GM18870 (cell line): ENCODE results near the gene ZNF609.

Source experiments
- ATAC-seq: cut with Tn5 transposase; IDR thresholded peaks from one replicate; pipeline ENCODE4 v1.9.1; 2021; ENCODE audit warnings: moderate library complexity; ENCODE audit not compliant: unreplicated experiment

The ZNF609 gene

DNA sequence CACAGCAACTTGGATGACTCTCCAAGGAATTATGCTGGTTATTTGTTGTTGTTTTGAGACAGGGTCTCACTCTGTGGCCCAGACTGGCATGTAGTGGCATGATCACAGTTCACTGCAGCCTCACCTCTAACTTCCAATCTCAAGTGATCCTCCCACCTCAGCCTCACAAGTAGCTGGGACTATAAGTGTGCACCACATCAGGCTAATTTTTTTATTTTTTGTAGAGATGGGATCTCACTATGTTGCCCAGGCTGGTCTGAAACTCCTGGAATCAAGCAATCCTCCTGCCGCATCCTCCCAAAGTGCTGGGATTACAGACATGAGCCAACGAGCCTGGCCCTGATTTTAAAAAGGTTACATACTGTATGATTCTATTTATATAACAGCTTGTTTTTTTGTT lies 252.0 kb downstream of the ZNF609 start:
- no peak for ATAC-seq

DNA sequence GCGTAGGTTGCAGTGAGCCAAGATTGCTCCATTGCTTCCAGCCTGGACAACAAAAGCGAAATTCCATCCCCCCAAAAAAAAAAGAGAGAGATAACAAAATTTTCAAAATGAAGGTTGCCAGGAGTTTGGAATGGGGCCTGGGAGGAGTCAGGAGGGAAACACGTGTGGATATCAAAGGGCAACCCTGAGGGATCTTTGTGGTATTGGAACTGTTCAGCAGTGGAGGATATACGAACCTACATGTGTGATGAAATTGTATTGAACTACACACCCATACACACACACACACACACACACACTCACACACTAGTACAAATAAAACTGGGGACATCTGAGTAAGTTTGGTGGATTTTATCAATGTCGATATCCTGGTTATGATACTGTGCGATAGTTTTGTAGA lies 253.2 kb downstream of the ZNF609 start:
- no peak for ATAC-seq

DNA sequence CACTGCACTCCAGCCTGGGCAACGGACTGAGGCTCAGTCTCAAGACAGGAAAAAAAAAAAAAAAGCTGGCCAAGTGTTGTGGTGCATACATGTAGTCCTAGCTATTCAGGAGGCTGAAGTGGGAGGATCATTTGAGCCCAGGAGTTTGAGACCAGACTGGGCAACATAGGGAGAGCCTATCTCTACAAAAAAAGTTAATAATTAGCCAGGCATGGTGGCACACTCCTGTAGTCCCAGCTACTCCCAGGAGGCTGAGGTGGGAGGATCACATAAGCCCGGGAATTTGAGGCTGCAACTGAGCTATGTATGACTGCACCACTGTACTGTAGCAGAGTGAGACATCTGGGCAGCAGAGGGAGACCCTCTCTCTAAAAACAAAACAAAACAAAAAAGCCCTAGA lies 256.1 kb downstream of the ZNF609 start:
- ATAC-seq, result no peak

DNA sequence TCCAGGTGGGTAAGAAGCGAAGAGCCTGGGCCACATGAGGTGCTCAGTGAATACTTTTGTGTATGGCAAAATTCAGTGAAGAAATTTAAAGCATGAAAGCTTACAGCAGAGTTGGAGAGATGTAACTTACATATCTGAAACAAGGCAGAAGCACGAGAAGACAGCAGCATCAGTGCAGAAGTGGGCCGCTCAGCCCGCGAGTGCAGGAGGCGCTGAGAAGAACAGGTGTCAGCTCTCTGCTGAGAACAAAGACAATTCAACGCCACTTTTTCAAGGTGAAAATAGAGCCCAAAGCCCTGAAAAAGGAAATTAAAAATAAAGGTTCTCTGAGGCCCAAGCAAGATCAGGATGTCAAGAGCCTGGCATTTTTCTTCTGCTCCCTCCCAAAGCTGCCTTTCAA lies 256.8 kb downstream of the ZNF609 start:
- no peak for ATAC-seq

DNA sequence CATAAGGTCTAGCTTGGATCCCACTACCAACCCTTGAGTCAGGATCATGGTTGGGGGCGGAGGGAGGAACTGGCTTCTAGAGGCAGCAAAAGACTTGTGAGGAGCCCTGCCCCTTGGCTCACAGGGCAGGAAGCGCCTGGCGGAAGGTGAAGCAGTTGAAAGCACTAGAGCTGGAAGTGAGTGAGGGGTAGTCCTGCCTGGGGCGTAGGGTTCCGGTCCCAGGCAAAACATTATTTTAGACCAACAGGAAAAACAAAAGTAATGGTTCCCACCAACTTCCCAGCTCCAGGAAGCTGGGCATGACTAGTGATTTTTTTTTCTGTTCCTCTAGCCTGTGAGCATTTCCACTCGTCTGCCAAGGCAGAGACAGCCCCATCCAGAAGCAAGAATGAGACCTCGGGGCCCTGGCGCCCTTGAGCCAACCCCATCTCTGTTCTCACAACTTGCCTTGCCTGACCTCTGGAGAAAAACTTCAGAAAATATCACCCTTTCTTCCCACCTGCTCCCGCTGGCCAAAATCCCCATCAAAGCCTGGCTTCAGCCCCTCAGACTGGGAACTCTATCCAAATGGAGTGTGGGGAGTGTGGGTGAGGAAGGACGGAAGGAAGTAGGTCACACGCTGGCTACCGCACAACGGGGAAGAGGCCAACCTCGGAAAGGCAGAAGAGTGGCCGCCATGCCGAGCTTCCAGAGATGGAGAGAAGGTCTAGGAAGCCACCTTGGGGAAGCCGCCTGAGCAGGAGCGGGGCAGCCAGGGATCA lies 257.5 kb downstream of the ZNF609 start:
- no peak for ATAC-seq

DNA sequence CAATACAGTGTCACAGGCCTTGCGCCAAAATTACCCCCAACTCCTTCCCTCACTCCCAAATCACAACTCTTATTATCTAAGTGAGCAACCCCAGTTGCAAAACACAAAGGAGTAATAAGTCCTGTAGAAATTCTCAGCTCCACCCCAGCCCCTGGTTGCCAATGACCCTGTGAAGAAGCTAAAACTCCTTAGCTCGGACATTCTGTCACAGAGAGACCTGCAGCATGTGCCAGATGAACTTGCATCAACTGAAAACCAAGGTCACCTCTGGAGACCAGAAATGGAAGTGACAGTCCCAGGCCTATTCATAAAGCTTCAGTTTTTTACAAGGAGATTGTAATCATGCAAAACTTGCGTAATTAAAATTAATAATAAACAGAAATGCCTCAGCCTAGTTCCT lies 259.8 kb downstream of the ZNF609 start:
- ATAC-seq, result no peak

DNA sequence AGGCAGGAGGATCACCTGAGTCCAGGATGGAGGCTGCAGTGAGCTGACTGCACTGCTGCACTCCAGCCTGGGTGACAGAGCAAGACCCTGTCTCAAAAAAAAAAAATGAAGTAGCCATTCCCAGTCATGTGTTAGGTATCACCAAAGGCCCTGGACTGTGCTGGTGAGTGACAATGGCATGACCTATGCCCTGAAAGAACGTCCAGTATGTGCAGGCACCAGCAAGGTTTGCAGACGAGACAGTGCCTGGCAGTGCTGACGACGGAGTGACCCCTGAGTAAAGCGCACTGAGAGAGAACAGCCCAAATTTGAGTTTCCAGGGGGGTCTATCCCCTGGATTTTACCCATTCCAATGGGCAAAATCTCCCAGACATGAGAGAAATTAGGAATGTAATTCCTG lies 269.8 kb downstream of the ZNF609 start:
- ATAC-seq, result no peak

DNA sequence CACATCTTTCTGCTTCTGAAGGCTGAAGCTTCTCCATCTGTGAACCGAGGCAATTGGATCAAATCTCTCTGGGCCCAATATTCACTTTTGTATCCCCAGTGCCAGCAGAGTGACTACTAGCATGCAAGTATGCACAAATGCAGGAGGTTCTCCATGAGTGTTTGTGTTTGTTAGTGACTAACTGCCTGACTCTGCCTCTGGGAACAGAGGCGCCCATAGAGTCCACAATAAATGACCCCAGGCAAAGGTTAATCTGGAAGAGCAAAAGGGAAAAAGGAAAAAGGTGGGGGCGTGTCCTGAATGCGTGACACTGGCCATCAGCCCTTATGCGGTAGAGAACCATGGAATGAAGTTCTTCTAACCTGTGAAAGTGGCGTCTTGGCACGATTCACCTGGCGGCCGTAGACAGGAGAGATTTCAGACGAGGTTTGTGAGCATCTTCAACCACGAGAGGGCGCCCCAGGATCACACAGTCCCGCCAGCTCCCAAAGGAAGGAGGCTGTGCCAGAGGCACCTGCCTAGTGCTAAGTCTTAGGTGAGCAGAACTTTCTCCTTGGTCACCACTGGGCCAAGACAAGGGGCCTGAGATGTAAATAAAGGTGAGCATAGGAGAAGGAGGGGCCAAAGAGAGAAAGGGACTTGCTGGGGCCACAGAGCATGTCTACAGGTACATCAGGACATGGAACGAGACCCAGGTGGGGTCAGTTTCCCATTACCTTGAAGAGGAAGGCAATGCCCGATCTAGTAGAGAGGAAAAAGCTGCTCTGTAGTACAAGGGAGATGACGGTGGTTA lies 270.8 kb downstream of the ZNF609 start:
- no peak for ATAC-seq

DNA sequence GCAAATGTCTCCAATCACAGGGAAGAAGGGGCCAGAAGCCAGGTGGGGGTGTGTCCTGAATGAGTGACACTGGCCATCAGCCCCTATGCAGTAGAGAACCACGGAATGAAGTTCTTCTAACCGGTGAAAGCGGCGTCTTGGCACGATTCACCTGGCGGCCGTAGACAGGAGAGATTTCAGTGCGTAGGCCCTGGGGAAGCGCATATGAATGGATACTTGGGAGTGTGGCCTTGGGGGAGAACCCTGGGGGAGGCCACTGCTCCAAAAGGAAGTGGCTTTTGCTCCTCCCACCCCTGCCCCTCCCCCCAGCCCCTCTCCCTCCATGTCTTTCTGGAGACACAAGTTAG lies 271.4 kb downstream of the ZNF609 start:
- no peak for ATAC-seq

DNA sequence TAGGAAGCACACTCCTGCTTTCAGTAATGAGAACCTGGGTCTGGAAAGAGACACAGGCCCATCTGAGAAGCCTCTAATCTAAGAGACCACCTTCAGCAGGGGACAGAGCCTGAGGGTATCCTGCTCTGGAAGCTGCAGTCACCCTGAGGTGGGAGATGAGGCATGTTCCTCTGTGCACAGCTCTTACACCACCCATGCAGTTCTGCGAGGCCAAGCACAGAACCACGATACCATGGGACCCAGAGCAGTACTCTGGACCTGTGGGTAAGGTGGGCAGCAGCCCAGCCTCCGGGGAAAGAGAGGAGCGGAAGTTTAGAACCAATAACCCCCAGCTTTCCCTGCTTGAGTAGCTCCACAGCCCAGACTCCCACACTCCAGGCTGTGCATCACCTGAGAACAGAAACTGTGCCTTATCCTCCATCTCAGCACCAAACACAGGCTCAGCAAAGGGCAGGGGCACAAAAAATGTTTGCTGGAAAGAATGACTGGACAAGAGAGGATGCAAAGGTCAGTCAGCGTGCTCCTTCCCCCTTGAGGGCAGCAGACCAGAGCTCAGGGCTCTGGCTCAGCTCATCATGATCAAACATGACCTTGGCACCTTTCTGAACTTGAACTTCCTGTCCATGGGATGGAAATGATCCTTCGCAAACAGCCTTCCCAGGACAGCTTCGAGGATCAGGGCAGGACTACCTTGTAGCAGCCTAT lies 271.9 kb downstream of the ZNF609 start:
- ATAC-seq, result no peak
